Stimulated activated CD4-positive, alpha-beta T cell treated with anti-CD3 and anti-CD28 coated beads, Interleukin-15, amount 100 ng/mL, for 24 hours (primary cell): Measurements from ENCODE around the gene PDE4DIP.
"Not testable (repeated sequence)": the region's sequence is repeated elsewhere in the genome, so short reads cannot be mapped to it uniquely, and the experiment has no call there.

Experiments
- DNase-seq: peaks from one replicate; pipeline ENCODE4 v3.0.0-alpha.2; 2020

Gene PDE4DIP

GRCh38 chr1:148989378-148989777 is 145.2 kb downstream of the PDE4DIP start:
- DNase-seq: not testable (repeated sequence)

GRCh38 chr1:148990233-148990788 is 146.1 kb downstream of the PDE4DIP start:
- DNase-seq: not testable (repeated sequence)

- DNase-seq: not testable (repeated sequence)
Observed at GRCh38 chr1:148991818-148992217, 147.6 kb downstream of the PDE4DIP start.

- not testable (repeated sequence) for DNase-seq
Observed at GRCh38 chr1:148992364-148992763, 148.1 kb downstream of the PDE4DIP start.

- not testable (repeated sequence) for DNase-seq
Observed at GRCh38 chr1:148996449-148997224, 152.4 kb downstream of the PDE4DIP start.

- DNase-seq: not testable (repeated sequence)
Observed at GRCh38 chr1:148997405-148997804, 153.2 kb downstream of the PDE4DIP start.

- DNase-seq: not testable (repeated sequence)
Observed at GRCh38 chr1:149002664-149003063, 158.4 kb downstream of the PDE4DIP start.

GRCh38 chr1:149008326-149008725 is 164.1 kb downstream of the PDE4DIP start:
- DNase-seq: not testable (repeated sequence)

- DNase-seq: not testable (repeated sequence)
Observed at GRCh38 chr1:149008769-149009168, 164.5 kb downstream of the PDE4DIP start.

GRCh38 chr1:149009761-149010160 is 165.5 kb downstream of the PDE4DIP start:
- not testable (repeated sequence) for DNase-seq

GRCh38 chr1:149012599-149012998 is 168.4 kb downstream of the PDE4DIP start:
- not testable (repeated sequence) for DNase-seq

- DNase-seq: not testable (repeated sequence)
Observed at GRCh38 chr1:149013513-149013912, 169.3 kb downstream of the PDE4DIP start.

- DNase-seq: not testable (repeated sequence)
Observed at GRCh38 chr1:149015522-149015921, 171.3 kb downstream of the PDE4DIP start.

- not testable (repeated sequence) for DNase-seq
Observed at GRCh38 chr1:149016626-149017025, 172.4 kb downstream of the PDE4DIP start.

- not testable (repeated sequence) for DNase-seq
Observed at GRCh38 chr1:149018577-149018976, 174.3 kb downstream of the PDE4DIP start.

- DNase-seq: not testable (repeated sequence)
Observed at GRCh38 chr1:149024327-149024726, 180.1 kb downstream of the PDE4DIP start.

GRCh38 chr1:149033916-149034315 is 189.7 kb downstream of the PDE4DIP start:
- DNase-seq: not testable (repeated sequence)

- DNase-seq: not testable (repeated sequence)
Observed at GRCh38 chr1:149043056-149043455, 198.8 kb downstream of the PDE4DIP start.

- DNase-seq: not testable (repeated sequence)
Observed at GRCh38 chr1:149064611-149065010, 220.4 kb downstream of the PDE4DIP start.

- DNase-seq: not testable (repeated sequence)
Observed at GRCh38 chr1:149075505-149076127, 231.4 kb downstream of the PDE4DIP start.
